ENCODE results near the gene FAM20A.

Gene FAM20A

GRCh38 chr17:68565661-68566441 lies 35.3 kb downstream of the FAM20A start:
- DNase-seq (ENCODE audit: low read depth in 2 of 2), result no peak

- DNase-seq (ENCODE audit: low read depth in 2 of 2), result no peak
These were observed 36.6 kb downstream of the FAM20A start for GRCh38 chr17:68564415-68565111.

- no peak for DNase-seq (ENCODE audit: low read depth in 2 of 2)
These were observed 38.4 kb downstream of the FAM20A start for GRCh38 chr17:68562736-68563135.

GRCh38 chr17:68560966-68561720 lies 40.0 kb downstream of the FAM20A start:
- DNase-seq (ENCODE audit: low read depth in 2 of 2), result no peak

- no peak for DNase-seq (ENCODE audit: low read depth in 2 of 2)
These were observed 41.9 kb downstream of the FAM20A start for GRCh38 chr17:68559316-68559715.

GRCh38 chr17:68556551-68556950 lies 44.6 kb downstream of the FAM20A start:
- no peak for DNase-seq (ENCODE audit: low read depth in 2 of 2)

GRCh38 chr17:68544111-68544915 lies 56.9 kb downstream of the FAM20A start:
- no peak for DNase-seq (ENCODE audit: low read depth in 2 of 2)

GRCh38 chr17:68542698-68543463 lies 58.3 kb downstream of the FAM20A start:
- DNase-seq (ENCODE audit: low read depth in 2 of 2), result no peak

GRCh38 chr17:68541816-68542215 lies 59.4 kb downstream of the FAM20A start:
- no peak for DNase-seq (ENCODE audit: low read depth in 2 of 2)

- no peak for DNase-seq (ENCODE audit: low read depth in 2 of 2)
These were observed 60.2 kb downstream of the FAM20A start for GRCh38 chr17:68540981-68541380.

- DNase-seq (ENCODE audit: low read depth in 2 of 2), result no peak
These were observed 61.4 kb downstream of the FAM20A start for GRCh38 chr17:68539548-68540467.

- DNase-seq (ENCODE audit: low read depth in 2 of 2), result no peak
These were observed 65.2 kb downstream of the FAM20A start for GRCh38 chr17:68535922-68536321.

GRCh38 chr17:68534695-68535088 lies 66.5 kb downstream of the FAM20A start:
- DNase-seq (ENCODE audit: low read depth in 2 of 2), result no peak

- no peak for DNase-seq (ENCODE audit: low read depth in 2 of 2)
These were observed 67.1 kb downstream of the FAM20A start for GRCh38 chr17:68533887-68534694.

GRCh38 chr17:68532826-68533225 lies 68.3 kb downstream of the FAM20A start:
- DNase-seq (ENCODE audit: low read depth in 2 of 2), result no peak

GRCh38 chr17:68531252-68531651 lies 69.9 kb downstream of the FAM20A start:
- no peak for DNase-seq (ENCODE audit: low read depth in 2 of 2)

GRCh38 chr17:68527314-68527713 lies 73.9 kb downstream of the FAM20A start:
- no peak for DNase-seq (ENCODE audit: low read depth in 2 of 2)

GRCh38 chr17:68526548-68526947 lies 74.6 kb downstream of the FAM20A start:
- no peak for DNase-seq (ENCODE audit: low read depth in 2 of 2)

- no peak for DNase-seq (ENCODE audit: low read depth in 2 of 2)
These were observed 78.9 kb downstream of the FAM20A start for GRCh38 chr17:68522266-68522665.
